GM10266 (cell line): Measurements from ENCODE around the gene OVOL2.
"Not testable (repeated sequence)": the region's sequence is repeated elsewhere in the genome, so short reads cannot be mapped to it uniquely, and the experiment has no call there.

Experiments
- DNase-seq: peaks from one replicate; pipeline ENCODE4 v3.0.0; 2012; ENCODE audit errors: extremely low spot score
- TF ChIP-seq, protein P1 (sequence below): IDR thresholded peaks from 2 replicates; pipeline ENCODE4 v1.5.1; 2012; ENCODE audit warnings: mild to moderate bottlenecking, low read depth; ENCODE audit not compliant: control insufficient read depth, insufficient read depth; ENCODE audit errors: missing control alignments

OVOL2 gene

DNA sequence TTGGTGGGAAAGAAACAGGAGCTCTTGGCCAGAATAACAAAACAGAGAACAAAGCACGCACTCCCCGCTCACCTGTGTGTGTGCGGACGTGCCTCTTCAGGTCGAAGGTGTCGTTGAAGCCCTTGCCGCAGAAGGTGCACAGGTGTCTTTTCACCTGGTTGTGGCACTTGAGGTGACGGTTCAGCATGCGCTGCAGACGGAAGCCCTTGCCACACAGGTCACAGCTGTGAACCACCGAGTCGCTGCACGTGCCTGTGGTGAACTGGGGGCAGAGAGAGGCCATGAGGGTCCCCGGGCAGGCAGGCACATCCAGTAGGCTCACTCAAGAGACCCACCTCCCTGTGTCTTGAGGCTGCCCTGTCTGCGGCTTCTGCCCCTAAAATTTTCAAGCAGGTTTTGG, 16.3 kb downstream of the OVOL2 start:
- DNase-seq, result no peak
- TF ChIP-seq, protein P1, sequence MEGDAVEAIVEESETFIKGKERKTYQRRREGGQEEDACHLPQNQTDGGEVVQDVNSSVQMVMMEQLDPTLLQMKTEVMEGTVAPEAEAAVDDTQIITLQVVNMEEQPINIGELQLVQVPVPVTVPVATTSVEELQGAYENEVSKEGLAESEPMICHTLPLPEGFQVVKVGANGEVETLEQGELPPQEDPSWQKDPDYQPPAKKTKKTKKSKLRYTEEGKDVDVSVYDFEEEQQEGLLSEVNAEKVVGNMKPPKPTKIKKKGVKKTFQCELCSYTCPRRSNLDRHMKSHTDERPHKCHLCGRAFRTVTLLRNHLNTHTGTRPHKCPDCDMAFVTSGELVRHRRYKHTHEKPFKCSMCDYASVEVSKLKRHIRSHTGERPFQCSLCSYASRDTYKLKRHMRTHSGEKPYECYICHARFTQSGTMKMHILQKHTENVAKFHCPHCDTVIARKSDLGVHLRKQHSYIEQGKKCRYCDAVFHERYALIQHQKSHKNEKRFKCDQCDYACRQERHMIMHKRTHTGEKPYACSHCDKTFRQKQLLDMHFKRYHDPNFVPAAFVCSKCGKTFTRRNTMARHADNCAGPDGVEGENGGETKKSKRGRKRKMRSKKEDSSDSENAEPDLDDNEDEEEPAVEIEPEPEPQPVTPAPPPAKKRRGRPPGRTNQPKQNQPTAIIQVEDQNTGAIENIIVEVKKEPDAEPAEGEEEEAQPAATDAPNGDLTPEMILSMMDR, result no peak

- TF ChIP-seq, protein P1, result no peak
- no peak for DNase-seq
Observed at GRCh38 chr20:18039063-18039462, 18.7 kb downstream of the OVOL2 start.

GRCh38 chr20:18034039-18034438, 23.7 kb downstream of the OVOL2 start:
- DNase-seq, result no peak
- TF ChIP-seq, protein P1, result no peak

DNA sequence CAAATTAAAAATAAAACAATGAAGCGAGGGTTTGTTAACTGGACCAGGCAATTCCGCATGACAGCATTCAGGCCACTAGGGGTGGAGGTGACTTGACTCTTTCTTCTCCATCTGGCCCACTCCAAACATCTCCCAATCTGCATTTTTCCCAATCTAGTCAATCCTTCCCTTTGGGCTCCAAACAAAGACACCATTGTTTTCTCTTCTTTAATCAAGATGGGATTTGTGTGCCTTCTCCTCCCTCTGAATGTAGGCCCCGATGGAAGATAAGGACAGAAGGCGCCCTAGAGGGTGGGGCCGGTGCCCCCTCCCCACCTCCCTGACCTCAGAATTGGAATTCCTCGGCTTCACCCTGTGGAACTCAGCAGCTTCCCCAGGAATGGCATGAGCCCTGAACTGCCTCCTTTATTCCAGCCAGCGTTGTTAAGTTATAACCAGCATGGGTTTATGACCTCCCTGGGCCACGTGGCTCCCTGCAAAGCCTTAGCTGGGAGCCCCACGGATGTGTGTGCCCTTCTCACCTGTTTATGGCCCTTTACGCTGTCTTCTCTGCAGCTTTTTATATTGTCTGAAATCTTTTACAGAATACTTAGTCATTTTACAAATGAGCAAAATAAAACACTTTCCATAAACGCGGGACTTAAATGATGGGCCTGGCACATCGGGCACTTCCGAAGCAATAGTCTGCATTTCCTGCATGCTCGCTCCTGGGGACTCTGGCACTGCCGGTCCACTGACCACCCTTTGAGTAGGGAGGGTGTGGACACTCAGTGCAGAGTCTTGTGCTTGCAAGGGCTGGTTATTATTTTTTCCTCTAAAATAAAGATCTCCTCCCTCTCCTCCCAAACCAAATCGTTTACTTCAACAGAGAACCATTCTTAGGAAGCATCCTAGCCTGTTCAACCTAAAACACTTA, 24.5 kb downstream of the OVOL2 start:
- TF ChIP-seq, protein P1, result no peak
- no peak for DNase-seq

GRCh38 chr20:18031888-18032509, 25.7 kb downstream of the OVOL2 start:
- no peak for DNase-seq
- TF ChIP-seq, protein P1, result no peak

DNA sequence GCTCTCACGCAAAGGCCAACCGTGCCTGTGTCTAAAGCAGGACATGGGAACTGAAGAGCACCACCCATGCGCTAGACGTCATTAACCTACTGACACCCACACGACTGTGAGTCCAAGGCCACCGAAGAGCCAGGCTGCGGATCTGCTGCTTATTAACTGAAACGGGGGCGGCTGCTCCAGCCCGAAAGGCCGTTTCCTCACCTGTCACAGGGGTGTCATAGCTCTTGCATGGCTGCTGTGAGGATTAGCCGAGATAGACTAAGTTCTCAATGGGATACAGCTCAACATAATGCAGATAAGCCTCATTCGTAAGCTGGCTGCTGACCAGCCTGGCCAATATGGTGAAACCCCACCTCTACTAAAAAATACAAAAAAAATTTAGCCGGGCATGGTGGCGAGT, 26.7 kb downstream of the OVOL2 start:
- TF ChIP-seq, protein P1, result no peak
- DNase-seq, result no peak

DNA sequence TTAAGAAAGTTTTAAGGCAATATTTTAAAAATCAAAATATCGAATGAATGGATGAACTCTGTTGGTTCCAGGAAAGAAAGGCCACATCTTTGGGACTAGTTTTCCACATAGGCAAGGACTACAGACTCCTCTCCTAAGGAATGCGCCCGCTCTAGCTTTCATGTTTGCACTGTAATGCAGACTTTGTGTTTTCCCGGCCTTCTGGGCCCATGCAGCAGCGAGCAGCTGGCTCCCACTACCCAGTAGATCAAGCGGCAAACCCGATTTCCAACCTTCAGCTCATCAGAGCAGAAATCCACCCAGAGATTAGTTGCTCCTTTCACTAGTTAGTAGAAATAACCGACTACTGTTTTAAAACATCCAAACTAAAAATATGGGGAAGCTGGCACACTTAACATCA, 27.7 kb downstream of the OVOL2 start:
- no peak for DNase-seq
- TF ChIP-seq, protein P1, result no peak

- not testable (repeated sequence) for DNase-seq
Observed at GRCh38 chr20:18027011-18027410, 30.7 kb downstream of the OVOL2 start.
